Fibroblast of skin of left biceps (primary cell): ENCODE results near the gene RTP4.
A peak's percentile ranks its signal among the peaks of the same experiment; 100 is the strongest.

Experiments
- DNase-seq, 2 experiments: peaks; one replicate each; pipeline ENCODE4 v3.0.0-alpha.2; 2013; ENCODE audit warnings: low read depth in 2 of 2

Gene RTP4

GRCh38 chr3:187368251-187369088 is at the start of gene RTP4:
TSS of gene RTP4 (plus strand) at chr3:187368385. CDS start at chr3:187368442, 57 bp downstream.
- DNase-seq = no peak

GRCh38 chr3:187318819-187319616 is 49.2 kb upstream of the RTP4 start:
- peak; percentile 70 to 71 for DNase-seq

GRCh38 chr3:187319699-187320302 is 48.4 kb upstream of the RTP4 start:
- peak; percentile 48 to 53 for DNase-seq

- no peak for DNase-seq
These were observed 46.4 kb upstream of the RTP4 start for GRCh38 chr3:187321766-187322165.

GRCh38 chr3:187322291-187322690 is 45.9 kb upstream of the RTP4 start:
- no peak for DNase-seq

GRCh38 chr3:187323091-187323490 is 45.1 kb upstream of the RTP4 start:
- no peak for DNase-seq

- DNase-seq = no peak
These were observed 42.6 kb upstream of the RTP4 start for GRCh38 chr3:187325632-187326031.

- no peak for DNase-seq
These were observed 40.3 kb upstream of the RTP4 start for GRCh38 chr3:187327845-187328244.

- DNase-seq = no peak
These were observed 39.5 kb upstream of the RTP4 start for GRCh38 chr3:187328691-187329090.

GRCh38 chr3:187334904-187335303 is 33.3 kb upstream of the RTP4 start:
- no peak for DNase-seq

GRCh38 chr3:187336322-187336721 is 31.9 kb upstream of the RTP4 start:
- DNase-seq = no peak

GRCh38 chr3:187340578-187340977 is 27.6 kb upstream of the RTP4 start:
- no peak for DNase-seq

GRCh38 chr3:187342255-187342654 is 25.9 kb upstream of the RTP4 start:
- DNase-seq = no peak

- DNase-seq = no peak
These were observed 24.5 kb upstream of the RTP4 start for GRCh38 chr3:187343670-187344069.

- peak in 1 of 2 experiments; percentile 7 for DNase-seq
These were observed 15.3 kb upstream of the RTP4 start for GRCh38 chr3:187352581-187353575.

- no peak for DNase-seq
These were observed 10.1 kb upstream of the RTP4 start for GRCh38 chr3:187358068-187358467.

- no peak for DNase-seq
These were observed 8.2 kb upstream of the RTP4 start for GRCh38 chr3:187359798-187360486.

- DNase-seq = no peak
These were observed 7.6 kb upstream of the RTP4 start for GRCh38 chr3:187360596-187360995.

GRCh38 chr3:187361835-187362234 is 6.3 kb upstream of the RTP4 start:
- no peak for DNase-seq

GRCh38 chr3:187367561-187368103 is 553 bp upstream of the RTP4 start:
- DNase-seq = no peak
